ENCODE measurements around the gene COX6B2. TPM values are rescaled to one million over a fixed set of nuclear protein-coding genes. Genes with fewer than 3 reads are reported as not detected.

Gene COX6B2
- total RNA-seq, 1 donor from 2014 or later, result 0.26 TPM

- Mint-ChIP-seq H3K9me3 (peaks cover 6% of the 10 kb centered on the region), H3K27ac (peak overlapping the region; percentile 98), H3K27me3 (no peaks in the 10 kb centered on the region), H3K4me1 (peaks cover 52% of the 10 kb centered on the region), H3K4me3 (peak overlapping the region; percentile 97), H3K36me3 (ENCODE audit: low read depth) (peaks cover 60% of the 10 kb centered on the region)
- DNase-seq, result no peak
- intact Hi-C loops (cut with micrococcal nuclease), result loop anchor here (5.0 kb wide), 1 partner anchor 211 kb away; the partner anchor contains the start of gene FIZ1
These were observed 32.0 kb upstream of the COX6B2 start for GRCh38 chr19:55386493-55386971.

GRCh38 chr19:55385724-55386492, 31.4 kb upstream of the COX6B2 start, which contains the start of gene RPL28:
Gene RPL28 (plus strand): TSS chr19:55385932. CDS start chr19:55386358, 426 bp downstream.
- Mint-ChIP-seq H3K4me3 (peak within 1 kb of the TSS; percentile 97), H3K36me3 (ENCODE audit: low read depth) (peaks cover 63% of the 10 kb centered on the region), H3K4me1 (peaks cover 52% of the 10 kb centered on the region), H3K27me3 (no peaks in the 10 kb centered on the region), H3K27ac (peak within 1 kb of the TSS; percentile 98), H3K9me3 (peaks cover 6% of the 10 kb centered on the region)
- intact Hi-C loops (cut with micrococcal nuclease), result loop anchor here (1.0 to 5.0 kb wide), 7 partner anchors 22 to 268 kb away; partner anchors contain the start of genes FIZ1, HSPBP1, KMT5C and PPP6R1
- DNase-seq, result peak; percentile 100

GRCh38 chr19:55384920-55385723, 30.6 kb upstream of the COX6B2 start:
- DNase-seq, result peak; percentile 99
- H3K27ac Mint-ChIP-seq, result peak overlapping the region; percentile 98
- peaks cover 6% of the 10 kb centered on the region for H3K9me3 Mint-ChIP-seq
- peaks cover 47% of the 10 kb centered on the region for H3K4me1 Mint-ChIP-seq
- no peaks in the 10 kb centered on the region for H3K27me3 Mint-ChIP-seq
- H3K4me3 Mint-ChIP-seq, result peak overlapping the region; percentile 97
- intact Hi-C loops (cut with micrococcal nuclease), result loop anchor here (1.0 to 5.0 kb wide), 7 partner anchors 23 to 269 kb away; partner anchors contain the start of genes FIZ1, HSPBP1, KMT5C and PPP6R1
- H3K36me3 Mint-ChIP-seq (ENCODE audit: low read depth), result peaks cover 56% of the 10 kb centered on the region

- peak within 1 kb of the TSS; percentile 98 for H3K27ac Mint-ChIP-seq
- intact Hi-C loops (cut with micrococcal nuclease), result loop anchor here (2.0 kb wide), 1 partner anchor 82 kb away; no protein-coding TSS in a partner anchor
- peaks cover 52% of the 10 kb centered on the region for H3K36me3 Mint-ChIP-seq (ENCODE audit: low read depth)
- H3K27me3 Mint-ChIP-seq, result no peaks in the 10 kb centered on the region
- H3K4me1 Mint-ChIP-seq, result peaks cover 41% of the 10 kb centered on the region
- H3K9me3 Mint-ChIP-seq, result peaks cover 6% of the 10 kb centered on the region
- DNase-seq, result peak; percentile 88
- peak within 1 kb of the TSS; percentile 97 for H3K4me3 Mint-ChIP-seq
These were observed 29.8 kb upstream of the COX6B2 start, which contains the start of gene TMEM238 for GRCh38 chr19:55384131-55384919. Gene TMEM238 (minus strand): TSS chr19:55384292. CDS start chr19:55384259, 33 bp downstream.

GRCh38 chr19:55383279-55384130, 29.0 kb upstream of the COX6B2 start:
- H3K27ac Mint-ChIP-seq, result peak overlapping the region; percentile 95
- H3K27me3 Mint-ChIP-seq, result no peaks in the 10 kb centered on the region
- peak; percentile 86 for DNase-seq
- peaks cover 45% of the 10 kb centered on the region for H3K36me3 Mint-ChIP-seq (ENCODE audit: low read depth)
- H3K4me3 Mint-ChIP-seq, result peak overlapping the region; percentile 94
- H3K4me1 Mint-ChIP-seq, result peaks cover 40% of the 10 kb centered on the region
- H3K9me3 Mint-ChIP-seq, result peaks cover 6% of the 10 kb centered on the region
- intact Hi-C loops (cut with micrococcal nuclease), result loop anchor here (2.0 kb wide), 1 partner anchor 81 kb away; no protein-coding TSS in a partner anchor

- no peak for DNase-seq
- peak overlapping the region; percentile 94 for H3K4me3 Mint-ChIP-seq
- H3K9me3 Mint-ChIP-seq, result peaks cover 6% of the 10 kb centered on the region
- H3K36me3 Mint-ChIP-seq (ENCODE audit: low read depth), result peaks cover 36% of the 10 kb centered on the region
- peak overlapping the region; percentile 95 for H3K27ac Mint-ChIP-seq
- H3K4me1 Mint-ChIP-seq, result peaks cover 36% of the 10 kb centered on the region
- intact Hi-C loops (cut with micrococcal nuclease), result no loop called here
- no peaks in the 10 kb centered on the region for H3K27me3 Mint-ChIP-seq
These were observed 28.1 kb upstream of the COX6B2 start for GRCh38 chr19:55382522-55383054.

- Mint-ChIP-seq H3K9me3 (peaks cover 6% of the 10 kb centered on the region), H3K4me3 (peak overlapping the region; percentile 94), H3K36me3 (ENCODE audit: low read depth) (peaks cover 30% of the 10 kb centered on the region), H3K4me1 (peaks cover 33% of the 10 kb centered on the region), H3K27me3 (no peaks in the 10 kb centered on the region), H3K27ac (peak overlapping the region; percentile 81)
- no peak for DNase-seq
- intact Hi-C loops (cut with micrococcal nuclease), result no loop called here
These were observed 27.5 kb upstream of the COX6B2 start for GRCh38 chr19:55382013-55382412.

GRCh38 chr19:55379174-55379573, 24.7 kb upstream of the COX6B2 start:
- H3K36me3 Mint-ChIP-seq (ENCODE audit: low read depth), result peaks cover 16% of the 10 kb centered on the region
- H3K9me3 Mint-ChIP-seq, result peaks cover 6% of the 10 kb centered on the region
- H3K4me1 Mint-ChIP-seq, result peaks cover 16% of the 10 kb centered on the region
- intact Hi-C loops (cut with micrococcal nuclease), result no loop called here
- no peak overlapping the region for H3K4me3 Mint-ChIP-seq
- DNase-seq, result no peak
- peaks cover 3% of the 10 kb centered on the region for H3K27me3 Mint-ChIP-seq
- H3K27ac Mint-ChIP-seq, result no peak overlapping the region

GRCh38 chr19:55377356-55378131, 23.0 kb upstream of the COX6B2 start:
- H3K36me3 Mint-ChIP-seq (ENCODE audit: low read depth), result peaks cover 13% of the 10 kb centered on the region
- no peak overlapping the region for H3K4me3 Mint-ChIP-seq
- peaks cover 10% of the 10 kb centered on the region for H3K27me3 Mint-ChIP-seq
- H3K9me3 Mint-ChIP-seq, result peaks cover 6% of the 10 kb centered on the region
- H3K4me1 Mint-ChIP-seq, result peaks cover 9% of the 10 kb centered on the region
- no peak for DNase-seq
- H3K27ac Mint-ChIP-seq, result no peak overlapping the region
- intact Hi-C loops (cut with micrococcal nuclease), result no loop called here

GRCh38 chr19:55376241-55376933, 21.9 kb upstream of the COX6B2 start, which contains the start of gene TMEM190:
Gene TMEM190 (plus strand): TSS chr19:55376826. CDS start chr19:55376854, 28 bp downstream.
- no peak within 1 kb of the TSS for H3K4me3 Mint-ChIP-seq
- intact Hi-C loops (cut with micrococcal nuclease), result no loop called here
- peaks cover 3% of the 10 kb centered on the region for H3K36me3 Mint-ChIP-seq (ENCODE audit: low read depth)
- no peaks in the 10 kb centered on the region for H3K9me3 Mint-ChIP-seq
- DNase-seq, result no peak
- peaks cover 21% of the 10 kb centered on the region for H3K27me3 Mint-ChIP-seq
- no peaks in the 10 kb centered on the region for H3K4me1 Mint-ChIP-seq
- H3K27ac Mint-ChIP-seq, result no peak within 1 kb of the TSS

Measured in activated CD4-positive, alpha-beta T cell treated with anti-CD3 and anti-CD28 coated beads, Interleukin-2, amount 10 ng/mL, durations not matched to agents 24 days and 14 days (primary cell).